Esophagus muscularis mucosa (tissue), 4 donors: ENCODE results near the gene GPR87. TPM values are rescaled to one million over a fixed set of nuclear protein-coding genes. Genes with fewer than 3 reads are reported as not detected.
A peak's percentile ranks its signal among the peaks of the same experiment; 100 is the strongest.

ENCODE experiments used
- DNase-seq: peaks from one replicate; pipeline ENCODE4 v3.0.0-alpha.2; 2017; ENCODE audit errors: extremely low spot score
- H3K27ac ChIP-seq, 4 donors: fragments of 200-600 bp; sonication (generic); replicated peaks in 1 of 4; 1 replicate in 3 of 4; 2 replicates in 1 of 4; pipeline ENCODE4 v1.5.1; 2016 to 2019; ENCODE audit warnings: mild to moderate bottlenecking in 1 of 4
- H3K27me3 ChIP-seq, 4 donors: fragments of 200-600 bp; sonication (generic); one replicate each; pipeline versions ENCODE4 v1.5.1 to v1.6.0; 2016 to 2019
- H3K36me3 ChIP-seq, 4 donors: fragments of 200-600 bp; sonication (generic); one replicate each; pipeline ENCODE4 v1.5.1; 2016 to 2019
- H3K4me1 ChIP-seq, 4 donors: fragments of 200-600 bp; sonication (generic); one replicate each; pipeline ENCODE4 v1.5.1; 2016 to 2019
- H3K4me3 ChIP-seq, 4 donors: fragments of 200-600 bp; sonication (generic); 1 replicate in 2 of 4; 2 replicates in 2 of 4; pipeline ENCODE4 v1.5.1; 2016 to 2019; ENCODE audit warnings: mild to moderate bottlenecking in 4 of 4, moderate library complexity in 1 of 4
- H3K9me3 ChIP-seq, 4 donors: fragments of 200-600 bp; sonication (generic); 1 replicate in 3 of 4; 2 replicates in 1 of 4; pipeline ENCODE4 v1.5.1; 2016 to 2019
- EP300 ChIP-seq: sonication (generic); formaldehyde crosslinking; IDR thresholded peaks from one replicate; pipeline ENCODE4 v1.6.1; 2017; ENCODE audit warnings: antibody characterized with exemption
- POLR2A ChIP-seq: fragments of 450-650 bp; IDR thresholded peaks from one replicate; pipeline ENCODE4 v1.6.1; 2017; ENCODE audit warnings: antibody characterized with exemption, moderate library complexity, mild to moderate bottlenecking, low read depth
- POLR2AphosphoS5 ChIP-seq, 2 donors: sonication (generic); formaldehyde crosslinking; IDR thresholded peaks; one replicate each; pipeline ENCODE4 v1.6.1; 2017; ENCODE audit warnings: antibody characterized with exemption in 2 of 2
- WGBS: methylation state at CpG from one replicate; pipeline ENCODE4 v1.1.5; 2018; 5-methylcytosine and 5-hydroxymethylcytosine counted together
- intact Hi-C: fragments of 100-400 bp; cut with DNase I; formaldehyde crosslinking; loops from one replicate; pipeline ENCODE4 v1.15.1; 2023
- total RNA-seq, 4 donors: library from RNA; depleted of rRNA; stranded (reverse); fragments of >200 nt; gene quantifications; one replicate each; pipeline versions ENCODE4 v1.1.0 to v1.2.1, GENCODE V29; 2016
- TF ChIP-seq, protein P1 (sequence below), 3 experiments: fragments of 200-600 bp in 2 of 3; fragments of 450-650 bp in 1 of 3; sonication (generic) in 2 of 3; IDR thresholded peaks; one replicate each; pipeline ENCODE4 v1.5.1; 2017 to 2019; ENCODE audit warnings: antibody characterized with exemption in 3 of 3, mild to moderate bottlenecking in 2 of 3, moderate library complexity in 1 of 3

Gene GPR87
- total RNA-seq, 4 donors from 2014 or later = not detected

DNA sequence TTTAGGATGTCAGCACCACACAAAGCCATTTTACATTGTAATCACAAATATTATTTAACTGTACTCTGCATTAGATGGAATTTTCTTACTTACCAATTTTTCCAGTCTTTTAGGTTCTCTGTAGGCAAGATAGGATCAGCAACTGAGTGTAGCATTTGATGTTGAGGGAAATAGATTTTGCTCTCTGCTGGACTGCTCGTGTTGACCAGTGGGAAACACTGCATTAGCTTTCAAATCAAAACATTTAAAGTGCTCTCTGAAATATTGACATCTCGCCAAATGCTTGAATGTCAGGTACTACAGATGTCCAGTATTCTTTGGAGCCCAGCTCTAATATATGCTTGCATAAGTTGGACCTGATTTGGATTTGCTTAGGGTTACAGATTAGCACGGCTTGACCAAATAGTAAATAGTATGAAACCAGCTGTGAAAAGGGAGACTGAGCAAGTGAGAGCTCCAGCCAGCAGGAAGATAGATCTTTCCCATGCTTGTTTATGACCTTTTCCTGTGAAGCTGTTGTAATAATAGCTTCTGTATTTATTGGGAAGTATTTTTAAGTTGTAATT lies 67.8 kb downstream of the GPR87 start:
- Histone ChIP-seq H3K36me3 (no peaks in the 10 kb centered on the region), H3K27ac (peak overlapping the region; percentile 8 to 48 (median 30)), H3K27me3 (no peaks in the 10 kb centered on the region), H3K9me3 (no peaks in the 10 kb centered on the region), H3K4me1 (peaks cover 3 to 39% (median 29%) of the 10 kb centered on the region in 4 donors), H3K4me3 (peak overlapping the region in 3 of 4 donors; percentile 1 to 30 (median 10))
- 53% methylated on average over 3 of the region's 3 CpGs for WGBS
- DNase-seq = no peak
- intact Hi-C loops = no loop called here
- TF ChIP-seq, protein P1, sequence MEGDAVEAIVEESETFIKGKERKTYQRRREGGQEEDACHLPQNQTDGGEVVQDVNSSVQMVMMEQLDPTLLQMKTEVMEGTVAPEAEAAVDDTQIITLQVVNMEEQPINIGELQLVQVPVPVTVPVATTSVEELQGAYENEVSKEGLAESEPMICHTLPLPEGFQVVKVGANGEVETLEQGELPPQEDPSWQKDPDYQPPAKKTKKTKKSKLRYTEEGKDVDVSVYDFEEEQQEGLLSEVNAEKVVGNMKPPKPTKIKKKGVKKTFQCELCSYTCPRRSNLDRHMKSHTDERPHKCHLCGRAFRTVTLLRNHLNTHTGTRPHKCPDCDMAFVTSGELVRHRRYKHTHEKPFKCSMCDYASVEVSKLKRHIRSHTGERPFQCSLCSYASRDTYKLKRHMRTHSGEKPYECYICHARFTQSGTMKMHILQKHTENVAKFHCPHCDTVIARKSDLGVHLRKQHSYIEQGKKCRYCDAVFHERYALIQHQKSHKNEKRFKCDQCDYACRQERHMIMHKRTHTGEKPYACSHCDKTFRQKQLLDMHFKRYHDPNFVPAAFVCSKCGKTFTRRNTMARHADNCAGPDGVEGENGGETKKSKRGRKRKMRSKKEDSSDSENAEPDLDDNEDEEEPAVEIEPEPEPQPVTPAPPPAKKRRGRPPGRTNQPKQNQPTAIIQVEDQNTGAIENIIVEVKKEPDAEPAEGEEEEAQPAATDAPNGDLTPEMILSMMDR (IDR thresholded peaks at IDR 0.05) = no peak
- TF ChIP-seq POLR2AphosphoS5 (IDR thresholded peaks at IDR 0.05) (no peak), EP300 (no peak), POLR2A (no peak)

Other genes with a start within 250 kb of the GPR87 start
- gene MED12L, start 231.2 kb downstream of the GPR87 start, total RNA-seq = under 1 TPM; 0.19 to 0.83 (median 0.41) TPM
- gene GPR171, start 113.6 kb downstream of the GPR87 start, total RNA-seq = 1 to 10 TPM in 2 of 4 donors, under 1 TPM in 2; 0.46 to 3.7 (median 1.3) TPM
- gene P2RY14, start 38.3 kb downstream of the GPR87 start, total RNA-seq = 10 to 100 TPM in 3 of 4 donors, 1 to 10 TPM in 1; 3.0 to 14.2 (median 12.4) TPM
- gene P2RY13, start 12.7 kb upstream of the GPR87 start, total RNA-seq = 1 to 10 TPM in 3 of 4 donors, under 1 TPM in 1; 0.80 to 2.0 (median 1.4) TPM
- 1 to 10 TPM; 1.5 to 4.6 (median 2.8) TPM for gene P2RY12, start 67.9 kb upstream of the GPR87 start, total RNA-seq
- gene IGSF10, start 144.2 kb upstream of the GPR87 start, total RNA-seq = 1 to 10 TPM in 3 of 4 donors, under 1 TPM in 1; 0.83 to 4.0 (median 2.8) TPM